OCI-LY1 (cell line): ENCODE measurements around the gene ITGA5.

Experiments
- H2AFZ ChIP-seq: fragments of 200-600 bp; sonication (generic), shearing (Covaris generic); 2 replicates; pipeline ENCODE4 v1.6.0; 2014; ENCODE audit warnings: antibody characterized with exemption, mild to moderate bottlenecking, low read length
- H3F3A ChIP-seq: fragments of 200-600 bp; sonication (generic), shearing (Covaris generic); 2 replicates; pipeline ENCODE4 v1.6.0; 2014; ENCODE audit warnings: mild to moderate bottlenecking, antibody characterized with exemption, low read length, moderate library complexity; ENCODE audit not compliant: insufficient read depth
- H3K27ac ChIP-seq: fragments of 200-600 bp; sonication (generic); 2 replicates; pipeline ENCODE4 v1.5.1; 2014; ENCODE audit warnings: low read length, mixed run types, mild to moderate bottlenecking, low read depth; ENCODE audit not compliant: poor library complexity, severe bottlenecking
- H3K27me3 ChIP-seq: fragments of 200-600 bp; sonication (generic); 2 replicates; pipeline ENCODE4 v1.6.0; 2014; ENCODE audit warnings: antibody characterized with exemption, mild to moderate bottlenecking, low read length, moderate library complexity; ENCODE audit not compliant: insufficient read depth
- H3K36me3 ChIP-seq: fragments of 200-600 bp; sonication (generic); 2 replicates; pipeline ENCODE4 v1.6.1; 2014; ENCODE audit warnings: mild to moderate bottlenecking, antibody characterized with exemption, low read length, moderate library complexity, mixed read lengths; ENCODE audit not compliant: insufficient read depth
- H3K4me1 ChIP-seq: fragments of 200-600 bp; sonication (generic); 2 replicates; pipeline ENCODE4 v1.5.1; 2014; ENCODE audit warnings: mild to moderate bottlenecking, low read length, moderate library complexity; ENCODE audit not compliant: insufficient read depth, severe bottlenecking
- H3K4me2 ChIP-seq: fragments of 200-600 bp; sonication (generic), shearing (Covaris generic); 2 replicates; pipeline ENCODE4 v1.6.1; 2014; ENCODE audit warnings: low read length
- H3K4me3 ChIP-seq: fragments of 200-600 bp; sonication (generic); 2 replicates; pipeline ENCODE4 v1.5.1; 2014; ENCODE audit warnings: low read length, low read depth, mild to moderate bottlenecking, mixed read lengths; ENCODE audit not compliant: poor library complexity, severe bottlenecking
- H3K79me2 ChIP-seq: fragments of 200-600 bp; shearing (Covaris generic); 2 replicates; pipeline ENCODE4 v1.6.1; 2016; ENCODE audit warnings: mixed run types, low read length, mixed read lengths; ENCODE audit not compliant: insufficient read depth
- H3K9ac ChIP-seq: fragments of 200-600 bp; sonication (generic), shearing (Covaris generic); 2 replicates; pipeline ENCODE4 v1.6.1; 2014; ENCODE audit warnings: mild to moderate bottlenecking, low read length, mixed read lengths
- H3K9me2 ChIP-seq: fragments of 200-600 bp; sonication (generic), shearing (Covaris generic); 2 replicates; pipeline ENCODE4 v1.6.1; 2014; ENCODE audit warnings: low read depth, mild to moderate bottlenecking, low read length, mixed read lengths
- H3K9me3 ChIP-seq: fragments of 200-600 bp; shearing (Covaris generic); 2 replicates; pipeline ENCODE4 v1.6.1; 2014; ENCODE audit warnings: low read length, mixed read lengths
- H4K20me1 ChIP-seq: fragments of 200-600 bp; sonication (generic), shearing (Covaris generic); 2 replicates; pipeline ENCODE4 v1.6.0; 2016; ENCODE audit warnings: mild to moderate bottlenecking, low read length; ENCODE audit not compliant: insufficient read depth
- EZH2 ChIP-seq: fragments of 200-600 bp; sonication (generic), shearing (Covaris generic); IDR thresholded peaks from 2 replicates; pipeline ENCODE4 v1.8.0; 2017; ENCODE audit warnings: borderline replicate concordance, mixed run types, mild to moderate bottlenecking, antibody characterized with exemption, low read length, moderate library complexity, mixed read lengths
- TF ChIP-seq, protein P1 (sequence below): fragments of 200-600 bp; sonication (generic), shearing (Covaris generic); IDR thresholded peaks from 2 replicates; pipeline ENCODE4 v1.5.1; 2017; ENCODE audit warnings: mild to moderate bottlenecking, antibody characterized with exemption, low read length, moderate library complexity, mixed read lengths

The ITGA5 gene

GRCh38 chr12:54455760-54456469 is 36.8 kb upstream of the ITGA5 start:
- H3K9me2 ChIP-seq, result no peaks in the 10 kb centered on the region
- no peak overlapping the region for H2AFZ ChIP-seq
- no peaks in the 10 kb centered on the region for H3K9me3 ChIP-seq
- no peaks in the 10 kb centered on the region for H3F3A ChIP-seq
- no peaks in the 10 kb centered on the region for H3K79me2 ChIP-seq
- no peaks in the 10 kb centered on the region for H3K4me1 ChIP-seq
- no peak overlapping the region for H3K4me2 ChIP-seq
- peaks cover 80% of the 10 kb centered on the region for H3K36me3 ChIP-seq
- no peak overlapping the region for H3K27ac ChIP-seq
- no peaks in the 10 kb centered on the region for H4K20me1 ChIP-seq
- H3K27me3 ChIP-seq, result no peaks in the 10 kb centered on the region
- no peak for TF ChIP-seq EZH2
- TF ChIP-seq, protein P1, sequence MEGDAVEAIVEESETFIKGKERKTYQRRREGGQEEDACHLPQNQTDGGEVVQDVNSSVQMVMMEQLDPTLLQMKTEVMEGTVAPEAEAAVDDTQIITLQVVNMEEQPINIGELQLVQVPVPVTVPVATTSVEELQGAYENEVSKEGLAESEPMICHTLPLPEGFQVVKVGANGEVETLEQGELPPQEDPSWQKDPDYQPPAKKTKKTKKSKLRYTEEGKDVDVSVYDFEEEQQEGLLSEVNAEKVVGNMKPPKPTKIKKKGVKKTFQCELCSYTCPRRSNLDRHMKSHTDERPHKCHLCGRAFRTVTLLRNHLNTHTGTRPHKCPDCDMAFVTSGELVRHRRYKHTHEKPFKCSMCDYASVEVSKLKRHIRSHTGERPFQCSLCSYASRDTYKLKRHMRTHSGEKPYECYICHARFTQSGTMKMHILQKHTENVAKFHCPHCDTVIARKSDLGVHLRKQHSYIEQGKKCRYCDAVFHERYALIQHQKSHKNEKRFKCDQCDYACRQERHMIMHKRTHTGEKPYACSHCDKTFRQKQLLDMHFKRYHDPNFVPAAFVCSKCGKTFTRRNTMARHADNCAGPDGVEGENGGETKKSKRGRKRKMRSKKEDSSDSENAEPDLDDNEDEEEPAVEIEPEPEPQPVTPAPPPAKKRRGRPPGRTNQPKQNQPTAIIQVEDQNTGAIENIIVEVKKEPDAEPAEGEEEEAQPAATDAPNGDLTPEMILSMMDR, result no peak
- H3K4me3 ChIP-seq, result no peak overlapping the region
- H3K9ac ChIP-seq, result no peak overlapping the region

DNA sequence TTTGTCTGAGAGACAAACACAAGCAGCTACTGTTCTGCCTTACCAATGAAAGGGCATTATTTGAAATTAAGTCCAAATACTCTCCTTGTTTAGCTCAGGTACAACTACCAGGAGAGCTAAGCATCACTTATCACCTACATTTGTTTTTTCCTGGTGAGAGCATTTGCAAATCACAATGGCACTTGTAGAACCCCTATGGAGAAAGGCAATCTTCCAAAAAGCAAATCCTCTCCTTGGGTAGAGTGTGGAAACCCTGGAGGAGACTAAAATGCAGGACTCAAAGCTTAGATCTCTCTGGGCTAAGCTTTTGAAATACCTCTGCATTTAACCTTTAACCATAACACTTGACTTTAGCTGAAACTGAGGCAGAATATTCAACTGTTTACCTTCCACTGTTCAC is 33.6 kb upstream of the ITGA5 start:
- Histone ChIP-seq H3K27me3 (no peaks in the 10 kb centered on the region), H3K9me2 (no peaks in the 10 kb centered on the region), H3K36me3 (peaks cover 50% of the 10 kb centered on the region)

DNA sequence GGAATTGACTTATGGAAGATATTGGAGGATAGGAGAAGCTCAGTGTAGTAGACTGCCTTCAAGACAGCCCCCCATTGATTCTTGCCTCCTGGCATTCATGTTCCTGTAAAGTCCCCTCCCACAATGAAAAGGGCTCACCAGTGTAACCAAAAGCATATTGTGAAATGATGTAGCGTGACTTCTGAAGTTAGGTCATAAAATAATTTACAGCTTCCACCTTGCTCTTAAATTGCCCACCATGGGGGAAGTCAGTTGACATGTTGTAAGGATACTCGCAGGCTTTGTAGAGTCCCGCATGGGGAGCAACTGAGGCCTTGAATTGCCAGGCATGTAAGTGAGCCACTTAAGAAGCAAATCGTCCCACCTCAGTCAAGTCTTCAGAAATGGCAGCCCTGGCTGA is 29.3 kb upstream of the ITGA5 start:
- H3K79me2 ChIP-seq, result no peaks in the 10 kb centered on the region
- no peak overlapping the region for H3K27ac ChIP-seq
- H3K9me3 ChIP-seq, result no peaks in the 10 kb centered on the region
- no peak overlapping the region for H3K4me2 ChIP-seq
- no peaks in the 10 kb centered on the region for H4K20me1 ChIP-seq
- H2AFZ ChIP-seq, result no peak overlapping the region
- TF ChIP-seq, protein P1, result no peak
- TF ChIP-seq EZH2, result no peak
- no peaks in the 10 kb centered on the region for H3K27me3 ChIP-seq
- H3K9me2 ChIP-seq, result no peaks in the 10 kb centered on the region
- no peaks in the 10 kb centered on the region for H3F3A ChIP-seq
- H3K4me3 ChIP-seq, result no peak overlapping the region
- no peaks in the 10 kb centered on the region for H3K4me1 ChIP-seq
- no peak overlapping the region for H3K9ac ChIP-seq
- peaks cover 8% of the 10 kb centered on the region for H3K36me3 ChIP-seq

More for the DNA sequence above, 33.6 kb upstream of the ITGA5 start:
- H3K27ac ChIP-seq, result no peak overlapping the region
- H3K4me1 ChIP-seq, result no peaks in the 10 kb centered on the region
- no peak overlapping the region for H3K9ac ChIP-seq
- H3K4me3 ChIP-seq, result no peak overlapping the region
- H3K9me3 ChIP-seq, result no peaks in the 10 kb centered on the region
- no peaks in the 10 kb centered on the region for H3F3A ChIP-seq
- no peak overlapping the region for H3K4me2 ChIP-seq
- H4K20me1 ChIP-seq, result no peaks in the 10 kb centered on the region
- H2AFZ ChIP-seq, result no peak overlapping the region
- no peaks in the 10 kb centered on the region for H3K79me2 ChIP-seq
- TF ChIP-seq, protein P1, result no peak
- no peak for TF ChIP-seq EZH2
